Activated naive CD4-positive, alpha-beta T cell treated with anti-CD3 and anti-CD28 coated beads, Interleukin-2, amount 10 ng/mL, durations not matched to agents 7 days and 5 days (primary cell): Measurements from ENCODE around the gene PLXNA2.

Experiments
- CTCF ChIA-PET: fragments of 350-600 bp; sonication (Branson Sonifier 250); formaldehyde crosslinking; loops from one replicate; lab custom pipeline; 2021; ENCODE audit warnings: antibody characterized with exemption; lab: Charles Lee
- DNase-seq: peaks from one replicate; pipeline ENCODE4 v3.0.0-alpha.2; 2020
- H3K27ac Mint-ChIP-seq: one replicate; pipeline ENCODE4 v1.8.0; 2021; ENCODE audit warnings: mild to moderate bottlenecking, moderate library complexity, mixed read lengths
- H3K27me3 Mint-ChIP-seq: one replicate; pipeline ENCODE4 v1.8.0; 2021; ENCODE audit warnings: mild to moderate bottlenecking, mixed read lengths
- H3K36me3 Mint-ChIP-seq: one replicate; pipeline ENCODE4 v1.8.0; 2021; ENCODE audit warnings: mixed read lengths
- H3K4me1 Mint-ChIP-seq: one replicate; pipeline ENCODE4 v1.8.0; 2021; ENCODE audit warnings: mixed read lengths
- H3K4me3 Mint-ChIP-seq: one replicate; pipeline ENCODE4 v1.8.0; 2021; ENCODE audit warnings: mild to moderate bottlenecking, moderate library complexity, mixed read lengths
- H3K9me3 Mint-ChIP-seq: one replicate; pipeline ENCODE4 v1.8.0; 2021; ENCODE audit warnings: mixed read lengths

PLXNA2 gene

GRCh38 chr1:208038303-208038702, 205.9 kb downstream of the PLXNA2 start:
- DNase-seq, result no peak
- H3K4me3 Mint-ChIP-seq, result no peak overlapping the region
- H3K9me3 Mint-ChIP-seq, result no peaks in the 10 kb centered on the region
- peaks cover 27% of the 10 kb centered on the region for H3K27me3 Mint-ChIP-seq
- no peak overlapping the region for H3K27ac Mint-ChIP-seq
- no peaks in the 10 kb centered on the region for H3K4me1 Mint-ChIP-seq
- no peaks in the 10 kb centered on the region for H3K36me3 Mint-ChIP-seq
- CTCF ChIA-PET, result no interaction called here

GRCh38 chr1:208036918-208037766, 207.0 kb downstream of the PLXNA2 start:
- Mint-ChIP-seq H3K27me3 (peaks cover 24% of the 10 kb centered on the region), H3K36me3 (no peaks in the 10 kb centered on the region), H3K27ac (no peak overlapping the region), H3K4me1 (no peaks in the 10 kb centered on the region), H3K4me3 (no peak overlapping the region), H3K9me3 (no peaks in the 10 kb centered on the region)
- CTCF ChIA-PET, result interaction anchor here (1.3 kb wide), 1 partner anchor 57 kb away, joined by 4 read pairs; no protein-coding TSS in a partner anchor
- DNase-seq, result no peak

GRCh38 chr1:208036106-208036808, 207.9 kb downstream of the PLXNA2 start:
- H3K36me3 Mint-ChIP-seq, result no peaks in the 10 kb centered on the region
- H3K9me3 Mint-ChIP-seq, result no peaks in the 10 kb centered on the region
- H3K27ac Mint-ChIP-seq, result no peak overlapping the region
- no peak for DNase-seq
- CTCF ChIA-PET, result interaction anchor here (1.4 to 2.0 kb wide), 2 partner anchors 13 to 58 kb away, joined by 3 to 7 read pairs; no protein-coding TSS in a partner anchor
- peaks cover 29% of the 10 kb centered on the region for H3K27me3 Mint-ChIP-seq
- no peak overlapping the region for H3K4me3 Mint-ChIP-seq
- no peaks in the 10 kb centered on the region for H3K4me1 Mint-ChIP-seq

DNA sequence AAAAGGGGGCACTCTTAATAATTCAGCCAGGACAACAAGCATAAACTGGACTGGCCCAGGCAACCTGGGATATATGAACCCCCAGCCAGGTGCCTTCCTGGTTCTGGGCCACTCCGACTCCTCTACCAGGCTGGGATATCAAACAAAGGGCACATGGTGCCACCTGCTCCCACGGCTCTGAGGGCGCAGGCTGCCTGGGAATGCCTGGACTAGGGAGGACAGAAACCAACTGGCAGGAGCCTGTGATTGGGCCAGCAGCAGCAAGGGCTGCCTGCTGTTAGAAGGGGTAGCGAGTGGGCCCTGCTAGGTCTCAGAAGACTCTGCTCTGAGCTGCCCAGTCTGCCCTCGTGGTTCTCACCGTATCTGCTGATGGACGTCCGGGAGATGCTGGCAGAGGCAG, 210.0 kb downstream of the PLXNA2 start:
- Mint-ChIP-seq H3K4me1 (no peaks in the 10 kb centered on the region), H3K27ac (no peak overlapping the region), H3K9me3 (no peaks in the 10 kb centered on the region), H3K27me3 (peaks cover 46% of the 10 kb centered on the region), H3K36me3 (no peaks in the 10 kb centered on the region), H3K4me3 (no peak overlapping the region)
- DNase-seq, result no peak
- CTCF ChIA-PET, result interaction anchor here (2.0 kb wide), 1 partner anchor 60 kb away, joined by 7 read pairs; no protein-coding TSS in a partner anchor

GRCh38 chr1:208033236-208033635, 210.9 kb downstream of the PLXNA2 start:
- Mint-ChIP-seq H3K27me3 (peaks cover 46% of the 10 kb centered on the region), H3K9me3 (no peaks in the 10 kb centered on the region), H3K27ac (no peak overlapping the region), H3K4me3 (no peak overlapping the region), H3K4me1 (no peaks in the 10 kb centered on the region), H3K36me3 (no peaks in the 10 kb centered on the region)
- CTCF ChIA-PET, result no interaction called here
- DNase-seq, result no peak

- Mint-ChIP-seq H3K4me3 (no peak overlapping the region), H3K27ac (no peak overlapping the region), H3K9me3 (no peaks in the 10 kb centered on the region), H3K36me3 (no peaks in the 10 kb centered on the region), H3K27me3 (peaks cover 45% of the 10 kb centered on the region), H3K4me1 (no peaks in the 10 kb centered on the region)
- CTCF ChIA-PET, result interaction anchor here (1.1 kb wide), 1 partner anchor 9 kb away, joined by 3 read pairs; no protein-coding TSS in a partner anchor
- no peak for DNase-seq
Observed at GRCh38 chr1:208031932-208032320, 212.3 kb downstream of the PLXNA2 start.

DNA sequence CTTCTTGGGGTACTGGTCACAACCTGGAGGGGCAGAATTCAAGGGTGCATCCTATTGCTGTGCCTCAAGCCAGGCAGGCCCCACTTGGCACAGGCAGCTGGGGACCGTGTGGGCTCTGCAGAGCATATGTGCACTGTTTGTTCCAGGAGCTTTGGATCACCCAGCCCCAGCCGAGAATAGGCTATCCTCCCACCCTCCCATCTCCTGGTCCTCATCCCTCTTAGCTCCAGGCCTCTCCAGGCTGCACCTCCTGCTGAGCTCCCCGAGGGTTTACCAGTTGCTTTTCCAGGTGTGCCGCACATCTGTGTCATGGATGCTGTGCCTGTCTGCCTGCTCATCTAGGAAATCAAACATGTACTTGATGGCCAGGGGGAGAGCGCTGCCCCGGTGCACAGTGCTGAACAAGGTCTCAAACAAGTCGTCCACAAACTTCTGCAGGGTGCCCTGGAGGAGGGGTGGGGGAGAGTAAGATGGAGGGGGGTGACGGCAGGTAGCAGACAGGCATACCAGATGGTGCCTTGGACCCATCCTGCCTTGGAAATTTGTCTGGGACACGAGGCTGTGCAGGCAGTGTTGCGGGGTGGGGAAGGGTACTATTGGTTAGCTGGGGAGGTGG, 212.8 kb downstream of the PLXNA2 start:
- H3K9me3 Mint-ChIP-seq, result no peaks in the 10 kb centered on the region
- CTCF ChIA-PET, result interaction anchor here (0.9 to 1.1 kb wide), 2 partner anchors 8 to 62 kb away, joined by 3 read pairs; no protein-coding TSS in a partner anchor
- H3K36me3 Mint-ChIP-seq, result no peaks in the 10 kb centered on the region
- DNase-seq, result no peak
- no peak overlapping the region for H3K4me3 Mint-ChIP-seq
- H3K27ac Mint-ChIP-seq, result no peak overlapping the region
- H3K27me3 Mint-ChIP-seq, result peaks cover 45% of the 10 kb centered on the region
- H3K4me1 Mint-ChIP-seq, result no peaks in the 10 kb centered on the region

GRCh38 chr1:208030288-208031091, 213.7 kb downstream of the PLXNA2 start:
- Mint-ChIP-seq H3K4me1 (no peaks in the 10 kb centered on the region), H3K36me3 (no peaks in the 10 kb centered on the region), H3K27ac (no peak overlapping the region), H3K27me3 (peaks cover 41% of the 10 kb centered on the region), H3K4me3 (no peak overlapping the region), H3K9me3 (no peaks in the 10 kb centered on the region)
- no peak for DNase-seq
- CTCF ChIA-PET, result interaction anchor here (0.9 kb wide), 1 partner anchor 63 kb away, joined by 3 read pairs; no protein-coding TSS in a partner anchor

- CTCF ChIA-PET, result no interaction called here
- no peak overlapping the region for H3K27ac Mint-ChIP-seq
- DNase-seq, result no peak
Observed at GRCh38 chr1:208029381-208030287, 214.6 kb downstream of the PLXNA2 start.

GRCh38 chr1:208028526-208028925, 215.7 kb downstream of the PLXNA2 start:
- no peak for DNase-seq
- no peaks in the 10 kb centered on the region for H3K36me3 Mint-ChIP-seq
- no peak overlapping the region for H3K4me3 Mint-ChIP-seq
- H3K27me3 Mint-ChIP-seq, result peaks cover 51% of the 10 kb centered on the region
- H3K27ac Mint-ChIP-seq, result no peak overlapping the region
- H3K9me3 Mint-ChIP-seq, result no peaks in the 10 kb centered on the region
- H3K4me1 Mint-ChIP-seq, result no peaks in the 10 kb centered on the region
- CTCF ChIA-PET, result interaction anchor here (1.5 to 2.2 kb wide), 2 partner anchors 66 to 214 kb away, joined by 3 to 8 read pairs; no protein-coding TSS in a partner anchor

More at GRCh38 chr1:208029381-208030287, 214.6 kb downstream of the PLXNA2 start:
- no peaks in the 10 kb centered on the region for H3K4me1 Mint-ChIP-seq
- no peaks in the 10 kb centered on the region for H3K36me3 Mint-ChIP-seq
- peaks cover 48% of the 10 kb centered on the region for H3K27me3 Mint-ChIP-seq
- H3K4me3 Mint-ChIP-seq, result no peak overlapping the region
- no peaks in the 10 kb centered on the region for H3K9me3 Mint-ChIP-seq

GRCh38 chr1:208027861-208028260, 216.3 kb downstream of the PLXNA2 start:
- no peaks in the 10 kb centered on the region for H3K36me3 Mint-ChIP-seq
- no peak overlapping the region for H3K4me3 Mint-ChIP-seq
- H3K27ac Mint-ChIP-seq, result no peak overlapping the region
- H3K9me3 Mint-ChIP-seq, result no peaks in the 10 kb centered on the region
- DNase-seq, result no peak
- H3K27me3 Mint-ChIP-seq, result peaks cover 57% of the 10 kb centered on the region
- CTCF ChIA-PET, result interaction anchor here (1.4 to 2.2 kb wide), 3 partner anchors 15 to 215 kb away, joined by 3 to 8 read pairs (median 3); no protein-coding TSS in a partner anchor
- no peaks in the 10 kb centered on the region for H3K4me1 Mint-ChIP-seq

GRCh38 chr1:208026880-208027438, 217.2 kb downstream of the PLXNA2 start:
- peaks cover 54% of the 10 kb centered on the region for H3K27me3 Mint-ChIP-seq
- CTCF ChIA-PET, result interaction anchor here (1.4 to 2.2 kb wide), 3 partner anchors 14 to 216 kb away, joined by 3 to 8 read pairs (median 3); no protein-coding TSS in a partner anchor
- DNase-seq, result no peak
- H3K9me3 Mint-ChIP-seq, result no peaks in the 10 kb centered on the region
- no peak overlapping the region for H3K4me3 Mint-ChIP-seq
- no peaks in the 10 kb centered on the region for H3K4me1 Mint-ChIP-seq
- H3K36me3 Mint-ChIP-seq, result no peaks in the 10 kb centered on the region
- H3K27ac Mint-ChIP-seq, result no peak overlapping the region
